Fibroblast of skin of scalp (primary cell): ENCODE results near the gene MYEF2.
A peak's percentile ranks its signal among the peaks of the same experiment; 100 is the strongest.

Source experiments
- DNase-seq: peaks from one replicate; pipeline ENCODE4 v3.0.0-alpha.2; 2013

The MYEF2 gene

DNA sequence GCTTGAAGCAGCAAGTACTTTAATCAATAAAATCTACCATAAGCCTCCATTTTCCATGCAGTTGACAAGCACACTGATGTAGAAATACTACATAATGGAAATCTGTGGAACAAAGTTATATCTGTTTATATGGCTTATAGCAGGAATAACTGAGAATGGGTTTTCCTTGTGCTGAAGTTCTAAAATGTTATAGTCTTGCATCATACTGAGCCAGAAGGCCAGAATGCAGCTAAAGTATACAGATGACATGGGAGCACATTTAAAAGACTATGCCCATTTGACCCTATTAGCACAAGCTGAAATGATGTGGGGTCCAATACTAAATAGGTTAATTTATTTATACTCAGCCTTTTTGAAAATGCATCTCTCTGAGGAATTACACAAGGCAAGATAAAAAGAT lies 32.2 kb downstream of the MYEF2 start:
- no peak for DNase-seq

DNA sequence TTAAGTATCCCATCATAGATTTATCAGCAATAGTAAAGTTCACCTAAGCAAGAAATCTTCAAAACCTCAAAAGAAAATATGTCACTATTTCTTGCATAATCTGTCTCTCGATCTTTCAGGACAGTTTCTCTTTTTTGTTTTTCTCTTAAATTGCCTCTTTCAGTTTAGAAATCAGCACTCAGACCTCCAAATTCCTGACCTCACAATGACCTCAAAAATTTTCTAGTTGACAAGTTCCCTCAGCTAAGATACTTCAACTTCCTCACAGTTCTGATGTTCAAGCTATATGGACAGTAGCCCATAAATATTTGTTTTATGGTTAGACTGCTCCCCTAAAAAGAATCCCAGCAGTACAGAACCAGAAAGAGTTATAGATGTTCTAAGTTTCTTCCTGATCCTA lies 33.2 kb downstream of the MYEF2 start:
- DNase-seq: peak; percentile 16

DNA sequence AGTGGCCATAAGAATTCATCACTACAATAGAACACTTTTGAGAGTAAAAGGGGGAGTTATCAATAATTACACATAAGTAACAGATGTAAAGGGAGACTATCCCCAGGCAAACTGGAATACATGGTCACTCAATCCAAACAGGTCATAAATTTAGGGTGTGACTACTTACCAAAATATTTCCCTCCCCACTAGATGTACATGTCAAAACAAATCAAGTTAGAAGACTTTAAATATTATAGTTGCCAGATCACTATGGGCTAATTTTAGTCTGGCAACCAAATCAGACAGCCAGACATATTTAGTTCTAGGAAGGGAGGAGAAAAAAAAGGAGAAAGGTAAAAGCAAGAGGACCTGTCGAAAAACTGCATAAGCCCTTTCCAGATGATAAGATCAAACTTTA lies 34.2 kb downstream of the MYEF2 start:
- peak; percentile 13 for DNase-seq

DNA sequence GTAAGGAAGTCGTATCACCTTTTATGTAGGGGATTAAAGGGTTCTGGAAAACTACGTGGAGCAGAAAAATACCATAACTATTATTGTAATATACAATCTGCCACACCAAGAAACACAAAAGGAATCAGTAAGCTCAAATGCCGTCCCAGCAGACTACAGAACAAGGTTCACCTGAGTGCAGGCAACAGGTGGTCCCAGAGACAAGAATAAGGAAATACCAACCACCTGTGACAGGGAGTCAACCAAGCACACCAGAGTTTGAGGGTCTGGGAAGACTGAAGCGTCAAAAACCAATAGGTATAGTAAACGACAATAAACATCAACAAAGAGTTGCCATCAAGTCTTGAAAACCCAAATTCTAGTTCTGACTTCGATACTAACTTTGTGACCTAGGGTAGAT lies 45.2 kb downstream of the MYEF2 start:
- no peak for DNase-seq

DNA sequence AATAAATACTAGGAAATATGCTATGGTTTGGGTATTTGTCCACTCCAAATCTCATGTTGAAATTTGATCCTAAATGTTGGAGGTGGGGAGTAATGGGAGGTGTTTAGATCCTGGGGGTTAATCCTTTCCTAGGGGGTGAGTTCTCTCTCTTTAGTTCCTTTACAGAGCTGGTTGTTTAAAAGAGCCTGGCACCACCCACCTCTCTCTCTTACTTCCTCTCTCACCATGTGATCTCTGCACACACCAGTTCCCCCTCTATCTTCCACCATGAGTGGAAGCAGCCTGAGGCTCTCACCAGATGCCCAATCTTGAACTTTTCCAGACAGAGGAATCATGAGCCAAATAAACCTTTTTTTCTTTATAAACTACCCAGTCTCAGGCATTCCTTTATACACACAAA lies 46.8 kb downstream of the MYEF2 start:
- DNase-seq: no peak

DNA sequence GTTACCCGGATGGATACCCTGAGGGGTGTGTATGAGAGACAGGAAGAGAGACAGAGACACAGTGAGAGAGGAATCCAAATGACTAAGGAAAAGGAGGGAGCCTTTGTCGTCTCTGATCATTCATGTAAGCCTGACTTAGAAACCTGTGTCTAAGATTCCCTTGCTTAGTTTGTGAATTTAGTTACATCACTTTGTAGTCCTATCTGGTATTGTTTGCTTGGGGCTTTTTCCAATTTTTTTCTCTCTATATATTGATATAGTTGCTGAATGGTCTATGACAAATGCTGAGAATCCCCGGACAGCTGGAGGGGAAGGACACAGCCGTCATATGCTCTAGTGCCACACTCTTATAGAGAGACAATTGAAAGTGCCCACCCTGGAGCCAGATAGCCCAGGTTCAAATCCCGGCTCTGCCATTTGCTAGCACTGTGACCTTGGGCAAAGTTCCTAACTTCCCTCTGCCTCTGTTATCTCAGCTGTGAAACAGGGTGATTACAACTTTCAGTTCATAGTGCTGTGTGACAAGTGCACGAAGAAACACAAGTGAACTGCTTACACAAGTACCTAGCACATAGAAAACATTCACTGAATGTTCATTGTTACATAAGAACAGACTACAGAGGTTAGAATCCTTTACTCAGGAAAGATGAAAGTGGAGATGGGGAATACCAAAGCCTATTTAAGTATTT lies 51.3 kb downstream of the MYEF2 start:
- no peak for DNase-seq

DNA sequence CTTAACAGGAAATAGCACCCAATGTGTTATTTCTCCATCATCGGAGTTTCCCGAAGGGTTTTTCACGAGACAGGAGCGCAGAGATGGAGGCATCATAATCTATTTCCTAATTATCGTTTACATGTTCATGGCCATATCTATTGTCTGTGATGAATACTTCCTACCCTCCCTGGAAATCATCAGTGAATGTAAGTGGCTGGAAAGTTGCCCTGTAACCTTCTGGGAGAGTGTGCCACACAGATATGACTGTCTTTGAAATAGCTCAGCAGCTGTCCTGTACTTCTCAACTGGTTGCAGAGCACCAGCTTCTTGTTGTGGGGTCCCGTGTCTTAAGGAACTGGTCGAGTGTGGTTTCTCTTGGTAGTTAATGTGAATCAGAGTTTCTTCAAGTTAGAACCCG lies 56.2 kb downstream of the MYEF2 start:
- no peak for DNase-seq

DNA sequence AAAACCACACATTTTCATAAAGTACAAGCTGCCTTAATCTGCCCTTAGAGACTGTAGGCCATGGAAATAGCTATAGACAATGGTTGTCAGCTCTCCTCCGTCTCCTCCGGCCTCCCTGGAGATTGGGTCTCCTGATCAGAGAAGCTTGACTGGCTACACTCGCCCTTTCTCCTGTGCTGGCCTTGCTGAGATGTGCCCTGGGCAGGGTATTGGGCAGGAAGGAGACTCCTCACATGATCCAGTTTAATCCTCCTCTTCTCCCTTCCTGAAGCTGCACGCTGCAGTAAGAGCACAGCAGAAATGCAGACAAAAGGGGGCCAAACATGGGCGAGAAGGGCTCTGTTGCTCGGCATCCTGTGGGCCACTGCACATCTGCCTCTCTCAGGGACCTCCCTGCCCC lies 57.4 kb downstream of the MYEF2 start, which contains the start of gene SLC24A5:
TSS of gene SLC24A5 (plus strand) at position 246 of the 400 bp plus-strand sequence. CDS start at position 301, 55 bp downstream.
- DNase-seq: no peak

DNA sequence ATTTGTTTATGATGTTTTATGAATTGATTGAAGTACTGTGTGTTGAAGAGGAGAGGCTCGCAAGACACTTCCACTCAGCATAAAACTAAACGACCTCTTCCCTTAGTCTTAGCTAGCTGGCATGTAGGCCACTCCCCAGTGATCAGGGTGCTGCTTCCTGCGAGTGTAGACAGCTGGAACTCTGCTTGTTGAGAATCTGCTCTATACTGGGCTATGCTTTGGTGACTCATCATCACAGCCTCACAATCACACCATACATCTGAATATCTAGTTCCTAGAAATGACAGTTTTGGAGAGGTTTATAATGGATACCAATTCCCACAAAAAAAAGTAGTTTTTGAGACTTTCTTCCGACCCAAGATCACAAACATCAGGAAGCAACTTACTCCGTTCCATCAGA lies 58.8 kb downstream of the MYEF2 start:
- DNase-seq: no peak

DNA sequence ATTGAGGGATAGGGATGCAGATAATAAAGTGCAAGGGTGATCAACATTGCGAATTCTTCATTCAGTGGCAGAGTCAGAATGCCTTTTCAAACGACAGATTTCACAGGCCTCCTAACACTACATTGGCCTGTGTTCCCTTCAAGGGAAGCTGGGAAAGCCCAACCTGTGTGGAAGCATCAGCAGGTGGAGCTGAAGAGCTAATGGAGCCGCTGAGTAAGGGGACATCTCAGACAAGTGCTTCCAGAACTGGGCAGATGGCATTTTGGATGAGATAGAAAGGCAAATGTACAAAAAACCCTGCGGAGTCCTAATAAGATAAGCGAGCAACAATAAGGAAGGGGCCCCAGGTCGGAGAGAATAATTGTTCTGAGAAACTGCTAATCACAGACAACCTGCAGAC lies 65.9 kb downstream of the MYEF2 start:
- peak; percentile 9 for DNase-seq

DNA sequence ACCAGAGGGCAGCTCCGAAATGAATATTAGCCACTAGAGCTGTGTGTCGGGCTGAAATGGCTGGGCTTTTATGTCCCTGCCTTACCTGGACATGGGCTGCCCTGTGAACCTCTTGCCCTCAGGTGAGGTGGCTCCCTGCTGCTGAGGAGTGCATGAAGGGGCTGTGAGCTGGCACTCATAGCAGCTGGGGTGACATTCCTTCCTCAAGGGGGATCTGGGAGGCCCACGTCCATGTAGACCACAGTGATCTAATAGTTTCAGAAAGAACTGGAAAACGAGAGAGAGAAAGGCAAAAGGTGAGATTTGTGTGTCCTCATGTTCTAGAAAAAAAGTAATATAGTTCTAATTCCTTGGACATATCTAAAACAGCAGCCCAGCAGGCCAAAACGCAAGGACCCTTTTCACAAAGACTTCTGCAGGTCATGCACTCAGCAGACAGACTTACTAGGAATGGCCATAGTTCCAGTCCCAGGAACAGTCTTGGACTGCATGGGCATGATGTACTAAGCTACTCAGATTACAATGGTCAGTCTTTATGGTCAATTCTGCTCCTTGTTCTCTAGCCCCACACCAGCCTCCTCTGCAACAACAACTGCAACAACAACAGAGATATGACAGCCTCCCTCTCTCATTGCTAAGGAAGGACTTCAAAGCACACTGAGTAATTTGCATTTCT lies 68.1 kb downstream of the MYEF2 start:
- DNase-seq: no peak

DNA sequence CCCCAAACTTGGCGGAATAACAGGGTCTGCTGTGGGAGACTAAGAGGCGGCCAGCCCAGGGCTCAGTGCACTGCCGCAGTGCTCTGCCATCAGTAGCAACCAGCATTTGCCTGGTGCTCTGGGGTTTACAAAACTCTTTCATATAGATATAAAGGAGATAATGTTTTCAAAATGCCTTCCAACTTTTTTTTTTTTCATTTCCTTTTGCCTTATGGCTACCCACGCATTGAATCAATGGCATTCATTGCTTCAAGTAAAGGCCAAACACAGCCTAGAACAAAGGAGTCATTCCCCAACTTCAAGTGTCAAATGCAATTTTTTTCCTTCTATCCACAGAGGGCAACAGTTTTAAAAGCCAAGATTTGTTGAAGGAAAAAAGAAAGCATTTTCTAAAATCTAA lies 68.9 kb downstream of the MYEF2 start:
- no peak for DNase-seq

DNA sequence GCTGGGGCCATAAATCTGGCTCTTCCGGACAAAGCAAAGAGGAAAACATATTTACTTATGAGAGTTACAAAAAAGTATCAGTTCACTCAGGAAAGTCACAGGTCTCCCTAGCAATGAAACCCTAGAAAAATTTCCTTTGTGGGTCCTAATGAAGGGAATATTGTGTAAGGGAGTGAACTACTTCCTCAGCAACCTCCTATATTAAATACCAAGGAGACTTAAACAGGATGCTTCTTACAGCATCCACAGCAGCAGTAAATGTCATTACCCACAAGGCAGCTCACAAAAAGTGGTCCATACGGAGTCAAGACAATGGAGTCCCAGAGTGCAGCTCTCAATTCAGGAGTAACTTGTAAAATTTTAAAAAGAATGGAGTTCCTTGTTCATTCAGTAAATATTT lies 72.2 kb downstream of the MYEF2 start:
- no peak for DNase-seq

DNA sequence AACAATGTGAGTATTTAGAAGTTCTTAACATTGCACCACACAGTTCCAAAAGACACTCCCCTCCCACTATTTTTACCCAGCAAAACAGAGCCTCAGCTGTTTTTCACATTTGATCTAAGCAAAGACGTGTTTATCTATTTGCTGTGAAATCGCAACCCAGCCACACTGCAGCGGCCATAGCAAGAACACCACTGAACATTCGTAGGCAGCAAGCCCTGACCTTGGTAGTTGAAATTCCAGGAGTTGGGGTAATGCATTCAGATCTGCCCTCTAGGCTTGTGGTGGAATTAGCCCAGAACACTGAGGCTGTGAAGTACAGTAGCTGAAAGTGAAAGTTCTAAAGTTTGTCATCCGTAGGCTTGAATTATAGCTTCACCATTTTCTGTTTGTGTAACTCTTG lies 74.4 kb downstream of the MYEF2 start:
- no peak for DNase-seq

DNA sequence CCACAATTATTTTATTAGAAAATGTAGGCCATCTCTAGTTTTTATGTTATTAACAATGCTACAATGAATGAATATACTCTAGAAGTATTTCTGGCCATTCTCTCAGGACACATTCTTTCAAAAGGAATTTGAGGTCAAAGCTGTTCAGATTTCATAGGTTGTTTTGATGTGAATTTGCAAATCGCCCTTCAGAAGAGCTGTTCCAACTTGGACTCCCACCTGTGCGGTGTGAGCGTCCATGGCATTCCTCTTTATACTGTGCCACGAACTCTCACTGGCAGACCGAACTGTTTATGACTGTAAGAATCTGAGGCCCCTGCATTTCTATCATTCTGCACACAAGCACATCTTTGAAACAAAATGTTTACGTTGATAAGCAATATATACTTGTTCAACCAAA lies 75.9 kb downstream of the MYEF2 start:
- DNase-seq: no peak

DNA sequence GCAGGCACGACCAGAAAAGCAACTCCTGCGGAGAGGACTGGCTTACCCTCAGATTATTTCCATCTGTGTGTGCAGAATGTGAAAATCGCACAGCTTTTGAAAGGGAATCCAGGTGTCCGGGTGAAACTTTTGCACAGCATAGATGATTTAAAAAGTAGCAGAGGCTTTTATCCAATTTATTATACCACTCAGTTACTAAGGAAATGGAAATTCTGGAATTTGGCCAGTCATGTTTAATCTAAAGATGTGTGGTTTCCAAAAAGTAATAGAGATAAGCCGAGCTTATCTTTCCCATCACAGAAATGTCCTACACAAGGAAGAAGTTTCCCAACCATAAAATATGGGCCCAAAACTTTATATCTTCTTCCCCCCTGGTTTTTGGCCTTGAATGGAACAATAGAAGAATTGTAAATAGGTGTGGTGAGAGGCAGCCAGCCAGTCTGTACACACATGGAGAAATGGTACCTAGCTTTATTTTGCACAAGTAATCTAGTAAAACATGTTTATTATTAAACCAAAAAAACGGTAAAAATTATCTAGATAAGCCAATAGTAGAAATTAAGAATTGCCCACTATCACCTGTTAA lies 76.6 kb downstream of the MYEF2 start:
- DNase-seq: no peak

DNA sequence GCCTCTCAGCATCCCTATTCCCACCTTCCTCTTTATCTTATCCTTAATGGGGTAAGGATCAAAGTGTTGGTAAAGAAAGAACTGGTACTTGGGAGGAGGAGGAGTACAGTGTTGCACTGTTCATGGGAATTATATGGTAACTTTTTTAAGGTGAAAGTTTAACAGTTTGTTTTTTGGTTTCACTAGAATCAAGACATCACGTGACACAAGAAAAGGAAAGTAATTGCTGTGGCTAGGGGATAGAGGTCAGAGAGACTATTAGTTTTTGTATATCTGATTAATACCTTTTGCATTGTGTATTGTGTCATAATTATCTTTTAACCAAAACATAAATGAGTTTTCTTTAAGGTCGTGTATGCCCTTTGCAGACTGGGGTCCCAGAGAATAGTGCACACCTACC lies 80.8 kb downstream of the MYEF2 start:
- no peak for DNase-seq

DNA sequence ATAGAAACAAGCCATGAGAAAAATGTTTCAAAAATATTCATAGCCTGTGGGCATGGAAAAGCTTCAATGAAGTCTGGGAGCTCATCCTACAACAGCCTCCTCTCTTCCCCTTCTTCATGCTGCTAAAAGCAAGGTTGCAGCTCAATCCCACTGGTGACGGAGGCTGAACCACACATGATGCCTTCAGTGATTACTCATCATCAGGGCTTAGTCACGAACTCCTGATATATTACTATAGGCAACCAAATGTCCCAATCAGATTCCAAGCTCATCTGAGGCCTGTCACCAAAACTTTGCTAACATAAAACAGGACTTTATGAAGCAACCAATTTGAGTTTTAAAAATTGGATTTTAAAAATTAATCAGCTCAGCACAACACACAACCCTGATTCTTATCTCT lies 81.3 kb downstream of the MYEF2 start:
- DNase-seq: peak; percentile 89

DNA sequence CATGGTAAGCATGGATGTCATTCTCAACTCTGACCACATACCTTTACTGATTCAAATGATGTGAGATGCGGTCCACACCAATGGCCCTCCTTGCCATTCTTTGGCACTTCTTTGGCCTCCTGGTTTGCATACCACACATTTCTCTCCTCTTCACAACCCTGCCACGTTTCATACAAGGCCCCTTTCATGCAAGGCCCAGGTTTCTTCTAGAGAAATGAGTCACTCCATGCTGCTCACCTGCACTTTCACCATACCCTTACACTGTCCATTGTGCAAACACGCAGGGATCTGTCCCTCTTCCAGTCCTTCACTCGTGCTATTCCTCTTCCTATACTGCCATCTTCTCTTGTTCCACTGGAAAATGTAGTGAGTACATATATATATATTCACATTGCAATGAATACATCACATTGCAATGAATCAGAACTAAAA lies 81.7 kb downstream of the MYEF2 start:
- no peak for DNase-seq

DNA sequence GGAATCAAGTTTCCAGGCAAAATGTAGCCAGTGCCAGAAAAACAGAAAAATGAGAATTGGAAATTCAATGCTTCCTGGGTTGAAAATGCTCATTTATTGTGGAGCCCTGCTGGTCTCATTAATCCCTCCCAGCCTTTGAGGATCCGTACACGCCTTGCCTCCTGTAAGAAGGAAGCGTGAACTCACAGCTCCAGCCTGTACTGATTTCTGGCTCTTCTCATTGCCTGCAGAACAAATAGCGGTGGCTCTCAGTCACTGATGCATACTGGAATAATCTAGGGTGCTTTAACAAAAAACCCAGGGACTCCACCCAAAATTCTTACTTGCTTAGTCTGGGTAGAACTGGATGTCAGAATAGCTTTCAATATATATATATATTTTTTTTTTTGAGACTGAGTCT lies 86.6 kb downstream of the MYEF2 start:
- peak; percentile 9 for DNase-seq

DNA sequence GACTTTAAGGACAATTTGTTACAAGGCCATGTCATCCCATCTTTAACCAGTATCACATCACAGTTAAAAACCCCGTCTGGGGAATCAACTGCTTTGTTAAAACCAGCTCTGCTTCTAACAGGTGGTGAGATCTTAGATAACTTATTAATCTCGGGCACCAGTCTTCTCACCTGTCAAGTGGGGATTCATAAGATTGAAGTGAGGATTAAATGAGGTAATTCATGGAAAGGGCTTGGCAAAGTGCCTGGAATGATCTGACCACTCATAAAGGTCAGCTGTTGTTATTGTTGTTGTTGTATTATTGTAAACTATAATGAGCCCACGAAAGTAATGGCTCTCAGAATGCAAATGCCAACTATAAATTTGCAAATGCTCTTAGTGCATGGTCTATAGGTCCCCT lies 87.4 kb downstream of the MYEF2 start:
- no peak for DNase-seq

DNA sequence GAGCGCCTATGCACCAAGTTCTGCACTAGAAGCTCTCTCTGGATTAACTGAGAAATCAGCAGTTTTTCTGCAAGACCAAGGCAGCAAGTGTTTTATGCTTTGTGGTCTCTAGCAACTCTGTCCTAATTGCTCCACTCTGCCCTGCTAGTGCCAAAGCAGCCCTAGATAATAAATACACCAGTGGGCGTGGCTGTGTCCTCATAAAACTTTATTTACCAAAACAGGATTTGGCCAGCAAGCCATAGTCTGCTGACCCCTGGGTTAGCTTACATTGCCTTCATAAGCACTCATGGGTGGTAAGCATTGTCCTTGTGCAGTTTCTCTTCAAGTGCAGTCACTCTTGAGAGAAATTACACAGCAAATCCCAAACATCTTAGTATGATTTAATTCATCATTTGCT lies 88.0 kb downstream of the MYEF2 start:
- DNase-seq: no peak

DNA sequence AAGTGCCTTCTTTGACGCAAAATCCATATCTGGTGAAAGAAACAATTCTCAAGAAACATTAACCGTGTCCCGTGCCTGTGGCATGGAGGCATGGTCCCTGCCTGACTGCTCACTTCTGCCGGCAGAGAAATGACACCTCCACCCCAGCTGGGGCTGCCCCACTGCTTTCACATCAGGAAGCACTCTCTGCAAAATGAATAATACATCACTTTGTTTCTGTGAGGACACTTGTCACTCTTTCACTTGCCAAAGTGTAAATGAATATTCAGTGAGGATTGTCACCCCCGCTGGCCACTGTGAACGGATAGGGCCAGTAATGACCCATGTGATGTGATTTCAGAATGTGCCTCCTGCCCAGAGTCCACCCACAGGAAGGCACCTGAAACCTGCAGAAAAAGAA lies 88.4 kb downstream of the MYEF2 start:
- no peak for DNase-seq

DNA sequence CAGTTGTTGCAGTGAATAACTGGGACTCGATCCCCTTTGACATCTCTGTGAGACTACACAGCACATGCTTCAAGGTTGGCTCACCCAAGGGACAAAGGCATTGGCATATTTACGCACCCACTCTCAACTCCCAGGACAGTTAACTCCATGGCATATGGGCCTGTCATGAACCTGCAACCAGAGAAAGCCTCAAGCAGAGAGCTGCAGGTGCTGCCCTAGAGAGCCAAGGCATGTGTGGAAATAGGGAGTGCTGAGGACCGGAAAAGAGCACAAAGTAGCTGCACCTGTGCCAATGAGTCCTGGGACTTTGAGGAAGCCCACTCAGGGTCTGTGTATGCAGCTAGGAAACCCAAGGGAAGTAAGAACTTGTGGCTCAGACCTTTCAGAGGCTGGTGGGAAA lies 90.3 kb downstream of the MYEF2 start:
- DNase-seq: no peak
